K562 (cell line): ENCODE measurements around the gene MVB12B. TPM values are rescaled to one million over a fixed set of nuclear protein-coding genes. Genes with fewer than 3 reads are reported as not detected.

Source experiments
- CBFB ChIP-seq: sonication (generic); formaldehyde crosslinking; IDR thresholded peaks from 2 replicates; pipeline ENCODE4 v1.4.0; 2020; ENCODE audit warnings: mild to moderate bottlenecking, missing genetic modification reagents
- FOXJ2 ChIP-seq: fragments of 200-800 bp; sonication (Bioruptor generic); IDR thresholded peaks from 2 replicates; pipeline ENCODE4 v1.6.1; 2016; ENCODE audit warnings: missing genetic modification characterization, missing compliant biosample characterization
- HDAC3 ChIP-seq: fragments of 450-650 bp; IDR thresholded peaks from 2 replicates; pipeline ENCODE4 v1.6.1; 2018; ENCODE audit warnings: borderline replicate concordance, mild to moderate bottlenecking, moderate library complexity; ENCODE audit not compliant: partially characterized antibody
- HDAC6 ChIP-seq: IDR thresholded peaks from 2 replicates; pipeline ENCODE4 v1.6.1; 2012; ENCODE audit warnings: low read depth, mild to moderate bottlenecking, control low read depth, inconsistent platforms, low read length, moderate library complexity
- NFE2L1 ChIP-seq: fragments of 450-650 bp; IDR thresholded peaks from 2 replicates; pipeline ENCODE4 v1.6.1; 2016; ENCODE audit warnings: missing genetic modification characterization, low read depth, mild to moderate bottlenecking, missing compliant biosample characterization, moderate library complexity, borderline replicate concordance
- NUFIP1 ChIP-seq: fragments of 450-650 bp; IDR thresholded peaks from 2 replicates; pipeline ENCODE4 v1.6.1; 2018; ENCODE audit not compliant: partially characterized antibody
- POLR3A ChIP-seq: IDR thresholded peaks from 2 replicates; pipeline ENCODE4 v1.6.1; 2011; ENCODE audit warnings: borderline replicate concordance, mild to moderate bottlenecking, moderate library complexity; ENCODE audit not compliant: insufficient read length, insufficient read depth; ENCODE audit errors: extremely low read depth
- SRSF7 ChIP-seq: fragments of 200-400 bp; formaldehyde crosslinking; optimal IDR thresholded peaks from 2 replicates; pipeline ENCODE3; 2017; ENCODE audit warnings: mild to moderate bottlenecking, low read depth, low read length
- U2AF1 ChIP-seq: fragments of 200-400 bp; formaldehyde crosslinking; optimal IDR thresholded peaks from 2 replicates; pipeline ENCODE3; 2017; ENCODE audit warnings: mild to moderate bottlenecking, low read depth, low read length, moderate library complexity
- YY1 ChIP-seq, 3 experiments: IDR thresholded peaks; 2 replicates each; pipeline ENCODE4 v1.6.1; 2011; ENCODE audit warnings: low read length in 2 of 3, mild to moderate bottlenecking in 2 of 3, moderate library complexity in 2 of 3, borderline replicate concordance in 1 of 3, control low read depth in 1 of 3, low read depth in 1 of 3; ENCODE audit not compliant: insufficient read depth in 3 of 3, insufficient replicate concordance in 2 of 3, control insufficient read depth in 1 of 3, insufficient read length in 1 of 3; ENCODE audit errors: extremely low read depth in 1 of 3
- ZC3H11A ChIP-seq: IDR thresholded peaks from 2 replicates; pipeline ENCODE4 v1.6.1; 2012; ENCODE audit warnings: low read depth, low read length, improper control_type of control experiment
- ZFPM2 ChIP-seq: fragments of 250-450 bp; sonication (Bioruptor Pico); IDR thresholded peaks from 2 replicates; pipeline ENCODE4 v1.5.1; 2022; ENCODE audit warnings: mild to moderate bottlenecking
- ZNF143 ChIP-seq: sonication (generic); formaldehyde crosslinking; IDR thresholded peaks from 2 replicates; pipeline ENCODE4 v1.9.0; 2022; ENCODE audit warnings: mild to moderate bottlenecking, missing genetic modification reagents
- ZNF561 ChIP-seq: fragments of 450-650 bp; formaldehyde crosslinking; conservative IDR thresholded peaks from 2 replicates; pipeline ENCODE4 v1.4.0; 2020; ENCODE audit warnings: mild to moderate bottlenecking, moderate library complexity
- ZNF668 ChIP-seq: fragments of 250-450 bp; sonication (Bioruptor Pico); IDR thresholded peaks from 2 replicates; pipeline ENCODE4 v1.8.0; 2022; ENCODE audit warnings: mild to moderate bottlenecking, inconsistent platforms
- polyA plus RNA-seq, 8 experiments: library from polyadenylated mRNA; depleted of rRNA in 4 of 8; stranded (reverse) in 5 of 8; unstranded in 3 of 8; fragments of >200 nt; fragmentation: Nextera tagmentation in 2 of 8; fragmentation: Illumina TruSeq in 1 of 8; extraction: Ambion mirVana in 2 of 8; extraction: Trizol in 1 of 8; gene quantifications; 2 replicates each; pipeline versions ENCODE4 v1.2.1 to v1.2.3, GENCODE V29; 2011 to 2014; ENCODE audit warnings: inconsistent platforms in 1 of 8, missing spikeins in 1 of 8
- total RNA-seq, 7 experiments: library from RNA; depleted of rRNA in 6 of 7; stranded (reverse); fragments of >200 nt in 6 of 7; fragmentation: Illumina TruSeq in 2 of 7; extraction: Trizol in 2 of 7; gene quantifications; 2 replicates each; pipeline versions ENCODE4 v1.2.1 to v1.2.3, GENCODE V29; 2011 to 2021; ENCODE audit warnings: low replicate concordance in 1 of 7
- TF ChIP-seq, protein P1 (sequence below): fragments of 450-650 bp; formaldehyde crosslinking; IDR thresholded peaks from 2 replicates; pipeline ENCODE4 v1.4.0; 2022; ENCODE audit warnings: missing genetic modification characterization
- TF ChIP-seq, protein P2 (sequence below): fragments of 450-650 bp; IDR thresholded peaks from 2 replicates; pipeline ENCODE4 v1.7.0; 2016; ENCODE audit warnings: borderline replicate concordance
- TF ChIP-seq, protein P3 (sequence below): fragments of 250-450 bp; sonication (Bioruptor Pico); IDR thresholded peaks from 2 replicates; pipeline ENCODE4 v1.5.0; 2020; ENCODE audit warnings: mild to moderate bottlenecking, borderline replicate concordance
- TF ChIP-seq, protein P4 (sequence below): fragments of 450-650 bp; conservative IDR thresholded peaks from 2 replicates; pipeline ENCODE4 v1.6.1; 2016; ENCODE audit warnings: missing genetic modification characterization, low read depth, mild to moderate bottlenecking, missing compliant biosample characterization, moderate library complexity
- TF ChIP-seq, protein P5 (sequence below): fragments of 450-650 bp; IDR thresholded peaks from 2 replicates; pipeline ENCODE4 v1.6.1; 2014; ENCODE audit warnings: low read depth, mild to moderate bottlenecking, moderate library complexity, borderline replicate concordance

Gene MVB12B
- total and polyA plus RNA-seq, 9 of the 15 experiments (the other 6 are each of a cell fraction or from before 2014, with no cell fraction given) = not detected

DNA sequence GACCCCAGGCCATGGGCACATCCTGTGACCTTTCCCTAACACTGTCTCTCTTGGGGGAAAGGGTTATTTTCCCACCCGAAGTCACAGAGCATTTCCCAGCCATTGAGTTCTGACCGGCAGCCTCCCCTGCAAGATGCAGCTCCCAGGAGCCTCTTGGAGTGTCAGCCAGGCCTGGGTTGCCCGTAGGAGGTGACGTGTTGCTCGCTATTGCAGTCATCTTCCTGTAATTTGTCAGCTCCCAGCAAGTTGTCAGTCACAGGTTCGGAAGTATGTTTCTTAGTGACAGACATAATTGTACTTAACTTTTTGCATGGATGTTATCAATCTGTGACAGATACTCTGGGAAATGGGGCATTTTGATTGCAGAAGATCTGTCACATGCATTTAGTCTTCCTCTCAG, 74.5 kb downstream of the MVB12B start (continued):
- TF ChIP-seq POLR3A (no peak), ZFPM2 (CRISPR knock-in tag) (no peak), SRSF7 (no peak), NFE2L1 (tag) (no peak), HDAC6 (no peak), U2AF1 (no peak), NUFIP1 (no peak), ZNF561 (CRISPR knock-in tag) (no peak), FOXJ2 (no peak), ZC3H11A (no peak), ZNF143 (CRISPR knock-in tag) (no peak), ZNF668 (no peak), YY1 (IDR thresholded peaks at IDR 0.05; ENCODE audit: borderline replicate concordance in 1 of 3, control insufficient read depth in 1 of 3, extremely low read depth in 1 of 3, insufficient read depth in 3 of 3, insufficient read length in 1 of 3, insufficient replicate concordance in 2 of 3, low read depth in 1 of 3, low read length in 2 of 3) (no peak), CBFB (CRISPR knock-in tag) (no peak), HDAC3 (no peak)
- TF ChIP-seq, protein P1, sequence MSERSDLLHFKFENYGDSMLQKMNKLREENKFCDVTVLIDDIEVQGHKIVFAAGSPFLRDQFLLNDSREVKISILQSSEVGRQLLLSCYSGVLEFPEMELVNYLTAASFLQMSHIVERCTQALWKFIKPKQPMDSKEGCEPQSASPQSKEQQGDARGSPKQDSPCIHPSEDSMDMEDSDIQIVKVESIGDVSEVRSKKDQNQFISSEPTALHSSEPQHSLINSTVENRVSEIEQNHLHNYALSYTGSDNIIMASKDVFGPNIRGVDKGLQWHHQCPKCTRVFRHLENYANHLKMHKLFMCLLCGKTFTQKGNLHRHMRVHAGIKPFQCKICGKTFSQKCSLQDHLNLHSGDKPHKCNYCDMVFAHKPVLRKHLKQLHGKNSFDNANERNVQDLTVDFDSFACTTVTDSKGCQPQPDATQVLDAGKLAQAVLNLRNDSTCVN (CRISPR knock-in tag) = no peak
- TF ChIP-seq, protein P2, sequence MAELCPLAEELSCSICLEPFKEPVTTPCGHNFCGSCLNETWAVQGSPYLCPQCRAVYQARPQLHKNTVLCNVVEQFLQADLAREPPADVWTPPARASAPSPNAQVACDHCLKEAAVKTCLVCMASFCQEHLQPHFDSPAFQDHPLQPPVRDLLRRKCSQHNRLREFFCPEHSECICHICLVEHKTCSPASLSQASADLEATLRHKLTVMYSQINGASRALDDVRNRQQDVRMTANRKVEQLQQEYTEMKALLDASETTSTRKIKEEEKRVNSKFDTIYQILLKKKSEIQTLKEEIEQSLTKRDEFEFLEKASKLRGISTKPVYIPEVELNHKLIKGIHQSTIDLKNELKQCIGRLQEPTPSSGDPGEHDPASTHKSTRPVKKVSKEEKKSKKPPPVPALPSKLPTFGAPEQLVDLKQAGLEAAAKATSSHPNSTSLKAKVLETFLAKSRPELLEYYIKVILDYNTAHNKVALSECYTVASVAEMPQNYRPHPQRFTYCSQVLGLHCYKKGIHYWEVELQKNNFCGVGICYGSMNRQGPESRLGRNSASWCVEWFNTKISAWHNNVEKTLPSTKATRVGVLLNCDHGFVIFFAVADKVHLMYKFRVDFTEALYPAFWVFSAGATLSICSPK = no peak
- TF ChIP-seq, protein P3, sequence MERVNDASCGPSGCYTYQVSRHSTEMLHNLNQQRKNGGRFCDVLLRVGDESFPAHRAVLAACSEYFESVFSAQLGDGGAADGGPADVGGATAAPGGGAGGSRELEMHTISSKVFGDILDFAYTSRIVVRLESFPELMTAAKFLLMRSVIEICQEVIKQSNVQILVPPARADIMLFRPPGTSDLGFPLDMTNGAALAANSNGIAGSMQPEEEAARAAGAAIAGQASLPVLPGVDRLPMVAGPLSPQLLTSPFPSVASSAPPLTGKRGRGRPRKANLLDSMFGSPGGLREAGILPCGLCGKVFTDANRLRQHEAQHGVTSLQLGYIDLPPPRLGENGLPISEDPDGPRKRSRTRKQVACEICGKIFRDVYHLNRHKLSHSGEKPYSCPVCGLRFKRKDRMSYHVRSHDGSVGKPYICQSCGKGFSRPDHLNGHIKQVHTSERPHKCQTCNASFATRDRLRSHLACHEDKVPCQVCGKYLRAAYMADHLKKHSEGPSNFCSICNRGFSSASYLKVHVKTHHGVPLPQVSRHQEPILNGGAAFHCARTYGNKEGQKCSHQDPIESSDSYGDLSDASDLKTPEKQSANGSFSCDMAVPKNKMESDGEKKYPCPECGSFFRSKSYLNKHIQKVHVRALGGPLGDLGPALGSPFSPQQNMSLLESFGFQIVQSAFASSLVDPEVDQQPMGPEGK (CRISPR knock-in tag) = no peak
- TF ChIP-seq, protein P4, sequence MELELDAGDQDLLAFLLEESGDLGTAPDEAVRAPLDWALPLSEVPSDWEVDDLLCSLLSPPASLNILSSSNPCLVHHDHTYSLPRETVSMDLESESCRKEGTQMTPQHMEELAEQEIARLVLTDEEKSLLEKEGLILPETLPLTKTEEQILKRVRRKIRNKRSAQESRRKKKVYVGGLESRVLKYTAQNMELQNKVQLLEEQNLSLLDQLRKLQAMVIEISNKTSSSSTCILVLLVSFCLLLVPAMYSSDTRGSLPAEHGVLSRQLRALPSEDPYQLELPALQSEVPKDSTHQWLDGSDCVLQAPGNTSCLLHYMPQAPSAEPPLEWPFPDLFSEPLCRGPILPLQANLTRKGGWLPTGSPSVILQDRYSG (tag) = no peak
- TF ChIP-seq, protein P5, sequence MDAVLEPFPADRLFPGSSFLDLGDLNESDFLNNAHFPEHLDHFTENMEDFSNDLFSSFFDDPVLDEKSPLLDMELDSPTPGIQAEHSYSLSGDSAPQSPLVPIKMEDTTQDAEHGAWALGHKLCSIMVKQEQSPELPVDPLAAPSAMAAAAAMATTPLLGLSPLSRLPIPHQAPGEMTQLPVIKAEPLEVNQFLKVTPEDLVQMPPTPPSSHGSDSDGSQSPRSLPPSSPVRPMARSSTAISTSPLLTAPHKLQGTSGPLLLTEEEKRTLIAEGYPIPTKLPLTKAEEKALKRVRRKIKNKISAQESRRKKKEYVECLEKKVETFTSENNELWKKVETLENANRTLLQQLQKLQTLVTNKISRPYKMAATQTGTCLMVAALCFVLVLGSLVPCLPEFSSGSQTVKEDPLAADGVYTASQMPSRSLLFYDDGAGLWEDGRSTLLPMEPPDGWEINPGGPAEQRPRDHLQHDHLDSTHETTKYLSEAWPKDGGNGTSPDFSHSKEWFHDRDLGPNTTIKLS = no peak
